ENCODE measurements around the gene EBNA1BP2.
"Not testable (repeated sequence)": the region's sequence is repeated elsewhere in the genome, so short reads cannot be mapped to it uniquely, and the experiment has no call there.

EBNA1BP2 gene, protein sequence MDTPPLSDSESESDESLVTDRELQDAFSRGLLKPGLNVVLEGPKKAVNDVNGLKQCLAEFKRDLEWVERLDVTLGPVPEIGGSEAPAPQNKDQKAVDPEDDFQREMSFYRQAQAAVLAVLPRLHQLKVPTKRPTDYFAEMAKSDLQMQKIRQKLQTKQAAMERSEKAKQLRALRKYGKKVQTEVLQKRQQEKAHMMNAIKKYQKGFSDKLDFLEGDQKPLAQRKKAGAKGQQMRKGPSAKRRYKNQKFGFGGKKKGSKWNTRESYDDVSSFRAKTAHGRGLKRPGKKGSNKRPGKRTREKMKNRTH

GRCh38 chr1:43171876-43172526, at the start of gene EBNA1BP2, which contains the start of gene CFAP57:
EBNA1BP2 (minus strand) TSS chr1:43172290; CDS start chr1:43172118, 172 bp downstream.
CFAP57 (plus strand) TSS chr1:43172330; CDS start chr1:43172754, 424 bp downstream.
- DNase-seq (ENCODE audit: low read depth) = peak; percentile 82

DNA sequence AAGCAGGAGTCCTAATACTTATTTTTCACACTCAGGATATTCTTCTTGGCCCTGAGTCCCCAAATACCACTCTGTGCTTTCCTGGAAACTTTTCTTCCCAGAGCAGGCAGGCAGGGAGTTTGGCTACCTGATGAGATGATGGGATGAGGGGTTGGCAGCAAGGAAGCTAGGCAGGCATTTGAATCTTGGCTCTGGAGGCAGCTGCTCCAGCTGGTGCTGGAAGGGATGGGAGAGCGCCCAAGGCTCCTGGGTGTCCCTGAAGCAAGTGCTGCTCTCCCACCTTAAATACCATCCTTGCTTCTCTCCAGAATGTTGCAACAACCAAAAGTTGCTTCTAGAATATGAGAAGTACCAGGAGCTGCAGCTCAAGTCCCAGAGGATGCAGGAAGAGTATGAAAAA, 49.7 kb upstream of the EBNA1BP2 start:
- DNase-seq (ENCODE audit: low read depth) = no peak

- no peak for DNase-seq (ENCODE audit: low read depth)
Measured at GRCh38 chr1:43220905-43221778, 49.1 kb upstream of the EBNA1BP2 start.

GRCh38 chr1:43217747-43218146, 45.7 kb upstream of the EBNA1BP2 start:
- no peak for DNase-seq (ENCODE audit: low read depth)

- DNase-seq (ENCODE audit: low read depth) = no peak
Measured at GRCh38 chr1:43214501-43215444, 42.7 kb upstream of the EBNA1BP2 start.

DNA sequence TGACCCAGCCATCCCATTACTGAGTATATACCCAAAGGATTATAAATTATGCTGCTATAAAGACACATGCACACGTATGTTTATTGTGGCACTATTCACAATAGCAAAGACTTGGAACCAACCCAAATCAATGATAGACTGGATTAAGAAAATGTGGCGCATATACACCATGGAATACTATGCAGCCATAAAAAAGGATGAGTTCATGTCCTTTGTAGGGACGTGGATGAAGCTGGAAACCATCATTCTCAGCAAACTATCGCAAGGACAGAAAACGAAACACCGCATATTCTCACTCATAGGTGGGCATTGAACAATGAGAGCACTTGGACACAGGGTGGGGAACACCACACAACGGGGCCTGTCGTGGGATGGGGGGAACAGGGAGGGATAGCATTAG, 36.2 kb upstream of the EBNA1BP2 start:
- DNase-seq (ENCODE audit: low read depth) = not testable (repeated sequence)

DNA sequence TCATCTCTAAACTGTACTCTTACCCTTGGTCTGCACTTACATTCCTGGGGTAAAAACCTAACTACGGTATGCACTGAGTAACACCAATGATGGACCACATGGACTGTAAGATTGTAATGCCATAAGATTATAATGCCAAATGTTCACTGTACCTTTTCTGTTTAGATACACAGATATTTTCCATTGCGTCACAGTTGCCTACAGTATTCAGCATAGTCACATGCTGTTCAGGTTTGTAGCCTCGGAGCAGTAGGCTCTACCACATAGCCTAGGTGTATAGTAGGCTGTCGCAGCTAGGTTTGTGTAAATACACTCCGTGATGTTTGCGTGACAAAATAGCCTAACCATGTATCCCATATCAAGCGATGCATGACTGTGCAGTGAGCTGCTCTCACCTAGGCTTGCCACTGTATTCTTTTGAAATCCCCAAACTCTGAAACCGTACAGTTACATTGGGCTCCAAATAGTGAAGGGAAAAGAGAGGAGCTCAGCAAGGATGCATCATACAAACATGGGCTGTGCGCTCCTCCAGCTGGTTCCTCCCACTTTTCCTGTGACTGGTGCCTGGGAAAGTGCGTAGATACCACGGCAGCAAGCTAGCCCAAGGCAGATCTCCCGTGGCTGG, 35.3 kb upstream of the EBNA1BP2 start:
- DNase-seq (ENCODE audit: low read depth) = no peak

DNA sequence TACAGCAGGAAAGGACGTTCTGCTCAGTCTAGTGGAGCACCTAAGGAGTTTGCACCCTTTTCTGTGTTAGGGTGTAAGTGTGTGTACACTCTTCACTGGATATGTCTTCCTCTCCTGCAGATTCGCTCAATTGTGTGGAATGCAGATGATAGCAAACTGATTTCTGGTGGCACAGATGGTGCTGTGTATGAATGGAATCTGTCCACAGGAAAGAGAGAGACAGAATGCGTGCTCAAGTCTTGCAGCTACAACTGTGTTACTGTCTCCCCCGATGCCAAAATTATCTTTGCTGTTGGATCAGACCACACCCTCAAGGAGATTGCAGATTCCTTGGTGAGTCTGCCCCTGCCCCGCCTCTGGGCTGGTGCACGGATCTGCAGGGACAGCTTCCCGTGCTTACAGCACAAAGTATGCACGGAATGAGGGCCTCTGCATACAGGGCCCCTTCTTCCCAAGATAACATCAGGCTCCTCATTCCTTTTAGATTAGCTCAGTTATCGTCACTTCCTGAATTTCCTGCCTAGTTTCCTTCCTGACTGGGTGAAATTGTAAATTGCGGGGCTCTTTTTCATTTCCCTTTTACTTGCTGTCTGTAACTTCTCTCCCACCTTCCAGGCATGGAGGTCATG, 34.6 kb upstream of the EBNA1BP2 start:
- DNase-seq (ENCODE audit: low read depth) = peak; percentile 73

DNA sequence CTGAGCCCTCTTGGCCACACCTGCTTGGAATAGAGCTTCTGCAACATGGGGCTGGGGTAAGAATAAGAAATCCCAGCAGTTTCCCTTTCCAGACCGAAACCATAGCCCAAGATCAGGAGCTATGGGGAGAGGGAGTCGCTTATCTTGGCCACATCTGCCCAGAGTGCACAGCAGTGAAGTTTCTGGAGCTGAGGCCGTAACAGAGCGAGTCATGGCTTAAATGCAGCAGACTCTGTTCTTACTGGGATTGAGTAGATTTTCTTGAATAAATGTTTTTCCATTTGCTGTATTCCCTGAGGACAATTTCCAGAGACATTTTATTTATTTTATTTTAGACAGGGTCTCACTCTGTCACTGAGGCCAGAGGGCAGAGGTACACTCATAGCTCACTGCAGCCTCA, 33.6 kb upstream of the EBNA1BP2 start:
- no peak for DNase-seq (ENCODE audit: low read depth)

DNA sequence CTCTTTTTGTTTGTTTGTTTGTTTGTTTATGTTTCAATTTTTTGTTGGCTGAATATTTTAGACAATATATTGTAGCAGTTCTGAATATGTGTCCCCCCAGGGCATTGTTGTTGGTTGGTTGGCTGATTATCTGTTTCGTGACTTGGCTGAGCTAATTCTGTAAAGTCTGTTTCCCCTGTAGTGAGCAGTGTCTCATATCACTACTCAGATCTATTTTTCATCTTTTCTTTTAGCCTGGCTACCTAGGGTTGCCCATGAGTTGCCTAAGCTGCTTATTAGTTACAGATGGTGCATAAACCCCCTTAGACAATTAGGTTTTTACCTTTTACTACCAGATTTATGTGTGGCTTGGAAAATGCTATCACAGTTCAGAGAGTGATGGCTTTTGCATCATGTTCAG, 32.3 kb upstream of the EBNA1BP2 start:
- no peak for DNase-seq (ENCODE audit: low read depth)

- DNase-seq (ENCODE audit: low read depth) = no peak
Measured at GRCh38 chr1:43203859-43204258, 31.8 kb upstream of the EBNA1BP2 start.

GRCh38 chr1:43199093-43199726, 27.1 kb upstream of the EBNA1BP2 start:
- no peak for DNase-seq (ENCODE audit: low read depth)

DNA sequence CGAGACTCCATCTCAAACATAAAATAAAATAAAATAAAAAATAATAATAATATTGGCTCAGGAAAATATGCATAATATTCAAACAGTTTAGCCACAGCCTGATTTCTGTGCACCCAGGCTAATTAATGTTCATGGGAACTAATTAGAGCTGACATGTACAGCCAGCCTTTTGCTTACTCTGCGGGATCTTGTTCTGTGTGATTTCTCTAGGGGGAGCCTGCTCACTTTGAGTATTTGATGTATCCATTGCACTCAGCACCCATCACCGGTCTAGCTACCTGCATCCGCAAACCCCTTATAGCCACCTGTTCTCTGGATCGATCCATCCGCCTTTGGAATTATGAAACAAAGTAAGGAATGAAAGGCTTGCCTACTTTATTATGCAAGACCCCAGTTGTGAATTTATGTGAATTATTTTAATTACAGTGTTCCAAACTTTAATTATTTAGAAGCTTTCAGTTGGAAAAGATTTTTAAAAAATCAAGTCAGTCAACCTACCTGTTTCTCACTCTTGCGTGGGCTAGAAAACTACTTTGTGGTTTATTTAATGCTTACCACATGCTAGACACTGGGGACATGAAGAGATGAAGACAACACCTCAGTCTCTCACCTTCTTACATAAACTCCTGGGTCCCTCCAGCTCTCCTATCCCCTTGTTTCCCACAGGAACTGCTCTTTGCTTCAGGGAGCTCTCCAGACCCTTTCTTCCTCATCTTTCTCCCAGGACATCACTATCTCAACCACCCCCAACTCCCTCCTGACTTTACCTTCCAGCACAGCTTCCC, 25.4 kb upstream of the EBNA1BP2 start:
- no peak for DNase-seq (ENCODE audit: low read depth)

GRCh38 chr1:43194509-43194908, 22.4 kb upstream of the EBNA1BP2 start:
- DNase-seq (ENCODE audit: low read depth) = no peak

DNA sequence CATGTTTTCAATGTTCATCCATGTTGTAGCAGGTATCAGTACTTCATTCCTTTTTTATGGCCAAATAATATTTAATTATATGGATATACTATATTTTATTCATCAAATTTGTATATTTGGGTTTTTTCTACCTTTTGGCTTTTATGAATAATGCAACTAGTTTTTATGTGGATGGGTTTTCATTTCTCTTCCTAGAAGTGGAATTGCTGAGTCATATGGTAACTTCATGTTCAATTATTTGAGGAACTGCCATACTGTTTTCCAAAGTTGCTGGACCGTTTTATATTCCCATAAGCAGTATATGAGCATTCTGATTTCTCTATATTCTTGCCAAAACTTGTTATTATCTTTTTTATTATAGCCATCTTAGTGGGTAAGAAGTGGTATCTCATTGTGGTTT, 16.0 kb upstream of the EBNA1BP2 start:
- no peak for DNase-seq (ENCODE audit: low read depth)

GRCh38 chr1:43184995-43185394, 12.9 kb upstream of the EBNA1BP2 start:
- DNase-seq (ENCODE audit: low read depth) = no peak

- DNase-seq (ENCODE audit: low read depth) = no peak
Measured at GRCh38 chr1:43184388-43184787, 12.3 kb upstream of the EBNA1BP2 start.

- DNase-seq (ENCODE audit: low read depth) = no peak
Measured at GRCh38 chr1:43177691-43178090, 5.6 kb upstream of the EBNA1BP2 start.

DNA sequence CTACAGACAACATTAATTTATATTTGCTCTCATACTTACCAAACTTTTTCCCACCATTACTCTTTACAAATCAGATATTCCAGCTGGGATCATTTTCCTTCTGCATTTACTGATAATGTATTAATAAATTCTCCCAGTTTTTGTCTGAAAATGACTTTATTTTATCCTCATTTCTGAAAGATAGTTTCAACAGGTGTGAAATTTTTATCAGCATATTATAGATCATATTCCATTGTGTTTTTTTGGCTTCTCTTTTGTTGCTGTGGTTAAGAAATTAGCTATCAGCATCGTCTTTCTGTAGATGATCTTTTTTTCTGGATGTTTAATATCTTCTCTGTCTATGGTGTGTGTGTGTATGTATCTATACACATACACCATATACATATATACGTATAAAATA, 2.8 kb upstream of the EBNA1BP2 start:
- no peak for DNase-seq (ENCODE audit: low read depth)
